Measurements from ENCODE around the gene CDH2.

- TF ChIP-seq CTCF (IDR thresholded peaks at IDR 0.05): no peak
- no peak for TF ChIP-seq EP300 (IDR thresholded peaks at IDR 0.05)
Measured at GRCh38 chr18:28152754-28153153, 24.2 kb downstream of the CDH2 start.
